CD4-positive, alpha-beta T cell treated with Interleukin-12 subunit alpha and Interleukin-12 subunit beta, for 1 hour (primary cell): ENCODE results near the gene TIPIN.
"Not testable (repeated sequence)": the region's sequence is repeated elsewhere in the genome, so short reads cannot be mapped to it uniquely, and the experiment has no call there.

ENCODE experiments used
- DNase-seq: peaks from one replicate; pipeline ENCODE4 v3.0.0-alpha.2; 2020

TIPIN gene, protein sequence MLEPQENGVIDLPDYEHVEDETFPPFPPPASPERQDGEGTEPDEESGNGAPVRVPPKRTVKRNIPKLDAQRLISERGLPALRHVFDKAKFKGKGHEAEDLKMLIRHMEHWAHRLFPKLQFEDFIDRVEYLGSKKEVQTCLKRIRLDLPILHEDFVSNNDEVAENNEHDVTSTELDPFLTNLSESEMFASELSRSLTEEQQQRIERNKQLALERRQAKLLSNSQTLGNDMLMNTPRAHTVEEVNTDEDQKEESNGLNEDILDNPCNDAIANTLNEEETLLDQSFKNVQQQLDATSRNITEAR

GRCh38 chr15:66356359-66357236 is at the start of gene TIPIN:
TSS of gene TIPIN (minus strand) at chr15:66356685. CDS start at chr15:66352947, 3,738 bp downstream.
- peak; percentile 98 for DNase-seq

DNA sequence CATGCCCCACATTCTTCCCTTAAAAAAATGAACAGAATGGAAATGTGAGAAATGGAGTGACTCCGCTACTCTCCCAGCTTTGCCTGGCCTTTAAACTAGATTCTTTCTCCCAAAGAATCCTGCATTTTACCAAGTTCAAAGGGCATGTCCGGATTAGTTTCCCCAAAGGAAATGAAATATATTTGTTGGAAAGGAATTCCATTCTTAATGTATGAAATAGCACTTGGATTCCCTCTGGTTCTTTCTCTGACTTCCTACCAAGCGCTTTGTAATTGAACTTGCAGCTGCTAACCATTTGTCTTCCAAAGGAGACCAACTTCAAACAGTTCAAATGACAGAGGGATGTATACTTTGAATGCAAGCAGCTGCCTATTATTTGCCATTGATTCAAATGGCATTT is 49.1 kb upstream of the TIPIN start:
- no peak for DNase-seq

- DNase-seq = no peak
Measured at GRCh38 chr15:66405007-66405406, 48.5 kb upstream of the TIPIN start.

- DNase-seq = no peak
Measured at GRCh38 chr15:66404532-66404931, 48.0 kb upstream of the TIPIN start.

DNA sequence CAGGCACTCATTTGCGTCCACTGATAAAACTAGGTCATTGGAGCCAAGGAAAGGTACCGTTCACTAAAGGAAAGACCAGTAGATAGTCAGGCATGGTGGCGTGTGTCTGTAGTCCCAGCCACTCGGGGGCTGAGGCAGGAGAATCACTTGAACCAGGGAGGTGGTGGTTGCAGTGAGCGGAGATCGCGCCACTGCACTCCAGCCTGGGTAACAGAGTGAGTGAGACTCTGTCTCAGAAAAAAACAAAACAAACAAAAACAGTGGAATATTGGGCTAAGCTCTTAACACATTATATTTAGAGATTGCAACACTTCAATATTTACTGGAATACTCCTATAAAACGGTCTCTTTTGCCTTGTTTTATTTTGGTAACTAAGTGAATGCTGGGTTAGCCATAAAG is 47.6 kb upstream of the TIPIN start:
- no peak for DNase-seq

DNA sequence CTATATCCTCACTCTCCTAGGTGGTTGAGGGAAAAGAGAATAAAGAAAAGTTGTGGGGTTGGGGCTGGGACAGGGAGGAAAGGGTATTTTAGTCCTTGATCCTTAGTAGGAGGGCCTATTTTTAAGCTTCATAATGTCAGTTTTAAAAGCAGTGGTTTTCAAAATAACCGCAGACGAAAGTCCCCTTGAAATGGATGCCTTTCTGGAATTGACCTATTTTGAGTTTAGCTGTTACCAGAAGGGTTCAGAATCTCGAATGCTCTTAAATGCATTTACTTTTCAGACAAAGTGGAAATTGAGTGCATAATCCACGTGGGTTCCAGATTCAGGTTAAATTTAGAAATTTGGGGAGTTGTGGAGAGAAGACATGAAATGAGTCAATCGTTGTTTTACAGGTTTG is 46.8 kb upstream of the TIPIN start:
- DNase-seq = no peak

GRCh38 chr15:66402761-66403284 is 46.3 kb upstream of the TIPIN start:
- no peak for DNase-seq

GRCh38 chr15:66401130-66402021 is 44.9 kb upstream of the TIPIN start:
- DNase-seq = no peak

- no peak for DNase-seq
Measured at GRCh38 chr15:66400351-66400774, 43.9 kb upstream of the TIPIN start.

DNA sequence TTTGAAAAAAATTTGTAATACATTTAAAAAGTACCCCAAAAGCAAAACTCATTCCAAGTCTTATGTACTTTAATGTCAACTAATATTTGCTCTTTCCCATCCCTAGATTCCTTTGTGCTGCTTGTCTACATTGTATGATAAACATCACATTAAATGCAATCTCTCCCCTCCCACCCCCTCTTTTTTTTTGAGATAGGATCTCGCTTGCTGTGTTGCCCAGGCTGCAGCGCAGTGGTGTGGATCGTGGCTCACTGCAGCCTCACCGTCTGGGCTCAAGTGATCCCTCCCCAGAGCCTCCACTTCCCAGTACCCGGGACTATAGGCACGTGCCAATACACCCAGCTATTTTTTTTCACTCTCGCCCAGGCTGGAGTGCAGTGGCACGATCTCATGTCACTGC is 42.8 kb upstream of the TIPIN start:
- no peak for DNase-seq

- DNase-seq = no peak
Measured at GRCh38 chr15:66394915-66395314, 38.4 kb upstream of the TIPIN start.

DNA sequence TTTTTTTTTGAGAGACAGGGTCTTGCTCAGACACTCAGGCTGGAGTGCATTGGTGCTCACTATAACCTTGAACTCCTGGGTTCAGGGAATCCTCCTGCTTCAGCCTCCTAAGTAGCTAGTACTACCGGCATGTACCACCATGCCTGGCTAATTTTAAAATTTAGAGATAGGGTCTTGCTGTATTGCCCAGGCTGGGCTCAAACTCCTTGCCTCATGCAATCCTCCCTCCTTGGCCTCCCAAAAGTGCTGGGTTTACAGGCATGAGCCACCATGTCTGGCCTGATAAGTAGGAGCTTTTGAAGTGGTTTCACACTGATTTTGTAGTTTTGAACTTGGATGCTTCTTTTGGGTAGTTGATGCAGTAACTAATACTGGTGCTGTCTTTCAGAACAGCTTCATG is 38.0 kb upstream of the TIPIN start:
- DNase-seq = peak; percentile 15

- not testable (repeated sequence) for DNase-seq
Measured at GRCh38 chr15:66393037-66393436, 36.6 kb upstream of the TIPIN start.

- peak; percentile 54 for DNase-seq
Measured at GRCh38 chr15:66390678-66391077, 34.2 kb upstream of the TIPIN start.

GRCh38 chr15:66389859-66390381 is 33.4 kb upstream of the TIPIN start:
- peak; percentile 12 for DNase-seq

DNA sequence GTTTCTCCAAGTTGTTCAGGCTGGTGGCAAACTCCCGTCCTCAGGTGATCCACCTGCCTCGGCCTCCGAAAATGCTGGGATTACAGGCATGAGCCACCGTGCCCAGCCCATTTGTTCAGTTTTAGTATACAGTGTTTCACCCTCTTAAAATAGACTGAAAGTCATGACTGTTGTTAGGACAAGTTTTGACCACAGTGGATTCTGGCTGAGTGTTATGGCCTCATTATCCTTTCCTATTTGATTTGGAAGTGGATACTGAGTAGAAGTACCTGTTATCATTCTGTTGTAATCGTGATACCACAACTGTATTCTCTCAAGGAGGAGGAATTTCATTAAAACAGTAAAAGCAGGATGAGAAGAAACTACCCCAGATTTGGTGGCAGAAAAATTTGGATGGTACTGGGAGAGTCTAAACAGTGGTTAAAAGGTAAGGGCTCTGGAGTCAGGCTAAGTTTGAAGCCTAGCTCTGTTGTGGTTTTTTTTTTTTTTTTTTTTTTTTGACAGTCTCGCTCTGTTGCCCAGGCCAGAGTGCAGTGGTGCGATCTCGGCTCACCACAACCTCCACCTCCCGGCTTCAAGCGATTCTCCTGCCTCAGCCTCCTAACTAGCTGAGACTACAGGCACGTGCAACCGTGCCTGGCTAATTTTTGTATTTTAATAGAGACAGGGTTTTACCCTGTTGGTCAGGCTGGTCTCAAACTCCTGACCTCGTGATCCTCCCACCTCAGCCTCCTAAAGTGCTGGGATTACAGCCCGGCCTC is 32.8 kb upstream of the TIPIN start:
- peak; percentile 49 for DNase-seq

- no peak for DNase-seq
Measured at GRCh38 chr15:66388576-66388975, 32.1 kb upstream of the TIPIN start.

DNA sequence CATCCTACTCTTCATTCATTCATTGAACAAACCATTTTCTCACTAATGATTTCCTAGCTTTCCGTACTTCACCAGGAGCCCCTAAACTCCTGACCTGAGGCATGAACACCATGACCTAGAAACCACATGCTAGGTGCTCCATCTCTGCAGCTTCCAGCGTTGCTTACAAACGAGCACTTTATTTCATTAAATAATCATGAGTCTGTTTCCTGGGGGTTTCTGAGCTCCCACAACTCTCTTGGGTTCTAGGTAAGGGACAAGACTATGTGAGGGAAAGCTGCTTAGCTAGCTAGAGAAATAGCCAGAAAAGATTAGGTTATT is 31.5 kb upstream of the TIPIN start:
- no peak for DNase-seq

DNA sequence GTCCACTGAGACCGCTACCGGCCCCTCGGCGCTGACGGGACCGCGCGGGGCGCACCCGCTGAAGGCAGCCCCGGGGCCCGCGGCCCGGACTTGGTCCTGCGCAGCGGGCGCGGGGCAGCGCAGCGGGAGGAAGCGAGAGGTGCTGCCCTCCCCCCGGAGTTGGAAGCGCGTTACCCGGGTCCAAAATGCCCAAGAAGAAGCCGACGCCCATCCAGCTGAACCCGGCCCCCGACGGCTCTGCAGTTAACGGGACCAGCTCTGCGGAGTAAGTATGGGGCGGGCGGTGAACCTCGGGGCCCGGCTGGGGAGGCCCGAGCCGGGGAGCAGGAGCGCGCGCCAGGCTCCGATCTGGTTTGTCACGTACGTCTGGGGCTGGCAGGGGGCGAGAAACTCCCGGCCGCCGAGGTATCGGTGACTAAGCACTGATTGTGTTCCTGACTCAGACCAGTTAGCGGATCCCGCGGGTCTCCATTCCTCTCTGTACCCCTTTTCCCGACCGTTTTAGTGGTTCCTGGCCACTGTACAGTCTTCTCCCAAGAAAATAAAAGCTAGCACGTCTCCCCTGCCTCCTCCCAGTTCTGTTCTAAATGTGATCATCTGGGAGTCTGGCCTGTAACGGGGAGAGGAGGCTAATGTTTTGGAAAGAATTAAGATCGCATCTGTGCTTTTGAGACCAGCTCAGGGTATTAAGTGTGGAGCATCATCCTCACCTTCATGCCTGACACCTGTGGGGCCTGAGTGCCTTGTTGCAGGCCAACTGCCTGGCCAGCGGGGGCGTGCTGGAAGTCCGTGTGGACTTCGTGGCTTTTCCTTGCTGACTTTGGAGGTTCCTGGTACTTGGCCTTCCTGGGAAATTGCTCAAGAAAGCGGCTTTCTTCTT is 30.9 kb upstream of the TIPIN start:
- DNase-seq = peak; percentile 60

DNA sequence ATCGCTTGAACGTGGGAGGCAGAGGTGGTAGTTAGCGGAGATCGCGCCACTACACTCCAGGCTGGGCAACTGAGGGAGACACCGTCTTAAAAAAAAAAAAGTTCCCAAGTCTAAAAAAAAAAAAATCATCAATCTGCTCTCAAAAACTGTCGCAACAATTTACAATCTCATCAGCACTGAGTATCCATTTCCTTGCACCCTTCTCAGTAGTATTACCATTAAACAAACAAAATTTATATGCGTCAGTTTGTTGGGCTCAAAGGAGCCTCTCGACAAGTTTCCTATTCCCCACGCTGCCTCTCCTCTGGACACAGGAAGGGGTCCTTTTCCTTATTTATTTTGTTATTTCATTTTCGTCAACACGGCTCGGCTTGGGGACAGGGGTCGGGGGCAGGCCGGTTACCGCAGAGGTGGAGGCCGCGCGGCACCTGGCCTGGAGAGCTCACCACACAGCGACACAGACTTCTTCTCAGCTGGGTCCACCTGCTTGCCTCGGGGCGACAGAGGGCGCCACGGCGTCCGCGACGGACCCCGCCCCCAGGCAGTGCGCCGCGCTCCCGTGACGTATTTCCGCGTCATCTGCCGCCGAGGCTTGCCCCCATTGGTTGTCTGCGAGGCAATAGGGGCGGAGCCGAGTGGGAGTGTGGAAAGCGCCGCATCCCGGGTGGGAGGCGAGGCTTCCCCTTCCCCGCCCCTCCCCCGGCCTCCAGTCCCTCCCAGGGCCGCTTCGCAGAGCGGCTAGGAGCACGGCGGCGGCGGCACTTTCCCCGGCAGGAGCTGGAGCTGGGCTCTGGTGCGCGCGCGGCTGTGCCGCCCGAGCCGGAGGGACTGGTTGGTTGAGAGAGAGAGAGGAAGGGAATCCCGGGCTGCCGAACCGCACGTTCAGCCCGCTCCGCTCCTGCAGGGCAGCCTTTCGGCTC is 30.0 kb upstream of the TIPIN start, which contains the start of gene MAP2K1:
TSS of gene MAP2K1 (plus strand) at position 709 of the 920 bp plus-strand sequence. CDS start 436 bp downstream, outside the sequence.
- DNase-seq = peak; percentile 98
